Effector memory CD8-positive, alpha-beta T cell (primary cell): ENCODE measurements around the gene SYT7.
A peak's percentile ranks its signal among the peaks of the same experiment; 100 is the strongest.

ENCODE experiments used
- ATAC-seq: fragments of 150-1000 bp; cut with Tn5 transposase; replicated peaks from 2 replicates; pipeline ENCODE4 v1.10.0; 2021; ENCODE audit warnings: mild to moderate bottlenecking, moderate library complexity
- DNase-seq, 3 experiments: peaks; one replicate each; pipeline ENCODE4 v3.0.0; 2021
- H3K27ac Mint-ChIP-seq, 2 donors: one replicate each; pipeline ENCODE4 v1.8.0; 2022; ENCODE audit warnings: mild to moderate bottlenecking in 2 of 2, mixed read lengths in 2 of 2, moderate library complexity in 2 of 2
- H3K27me3 Mint-ChIP-seq, 2 donors: one replicate each; pipeline ENCODE4 v1.8.0; 2022; ENCODE audit warnings: mixed read lengths in 2 of 2
- H3K36me3 Mint-ChIP-seq: one replicate; pipeline ENCODE4 v1.8.0; 2022; ENCODE audit warnings: mild to moderate bottlenecking, moderate library complexity, mixed read lengths; ENCODE audit not compliant: insufficient read depth
- H3K4me1 Mint-ChIP-seq, 2 donors: one replicate each; pipeline ENCODE4 v1.8.0; 2022; ENCODE audit warnings: low read depth in 2 of 2, mixed read lengths in 2 of 2
- H3K4me3 Mint-ChIP-seq, 2 donors: one replicate each; pipeline ENCODE4 v1.8.0; 2022; ENCODE audit warnings: mild to moderate bottlenecking in 2 of 2, mixed read lengths in 2 of 2, moderate library complexity in 2 of 2
- H3K9me3 Mint-ChIP-seq, 2 donors: one replicate each; pipeline ENCODE4 v1.8.0; 2022; ENCODE audit warnings: mixed read lengths in 2 of 2

The SYT7 gene

GRCh38 chr11:61569701-61570100 lies 11.2 kb downstream of the SYT7 start:
- peaks cover 0 to 3% of the 10 kb centered on the region in 2 donors for H3K9me3 Mint-ChIP-seq
- H3K27ac Mint-ChIP-seq = no peak overlapping the region
- ATAC-seq (no peak), DNase-seq (no peak)
- H3K4me3 Mint-ChIP-seq = no peak overlapping the region
- peaks cover 72 to 99% of the 10 kb centered on the region in 2 donors for H3K27me3 Mint-ChIP-seq
- H3K36me3 Mint-ChIP-seq = peaks cover 7% of the 10 kb centered on the region
- H3K4me1 Mint-ChIP-seq = peaks cover 0 to 2% of the 10 kb centered on the region in 2 donors

DNA sequence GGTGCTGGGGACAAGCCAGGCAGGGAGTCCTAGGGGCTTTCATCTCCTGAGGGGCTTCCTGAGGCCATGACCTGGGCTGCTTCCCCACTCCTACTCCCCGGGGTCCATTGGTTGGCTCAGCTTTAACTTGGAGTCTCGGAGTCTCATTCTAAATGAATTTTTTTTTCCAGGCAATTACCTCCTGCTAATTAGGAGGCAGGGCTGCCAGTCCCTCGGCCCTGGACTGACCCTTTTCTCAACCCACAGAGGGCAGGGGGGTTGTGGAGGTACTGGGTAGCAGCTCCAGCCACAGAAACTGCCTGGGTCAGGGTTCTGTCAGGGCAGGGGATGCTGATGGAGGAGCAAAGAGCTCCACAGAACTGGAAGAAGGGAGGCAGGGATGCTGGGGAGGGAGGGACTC lies 11.9 kb downstream of the SYT7 start:
- peaks cover 0 to 2% of the 10 kb centered on the region in 2 donors for H3K4me1 Mint-ChIP-seq
- no peak overlapping the region for H3K27ac Mint-ChIP-seq
- H3K36me3 Mint-ChIP-seq = peaks cover 7% of the 10 kb centered on the region
- no peak overlapping the region for H3K4me3 Mint-ChIP-seq
- peaks cover 79 to 100% of the 10 kb centered on the region in 2 donors for H3K27me3 Mint-ChIP-seq
- DNase-seq (no peak), ATAC-seq (no peak)
- peaks cover 0 to 3% of the 10 kb centered on the region in 2 donors for H3K9me3 Mint-ChIP-seq

- peaks cover 79 to 100% of the 10 kb centered on the region in 2 donors for H3K27me3 Mint-ChIP-seq
- DNase-seq (peak; percentile 65 to 77 (median 74)), ATAC-seq (peak; percentile 84)
- H3K9me3 Mint-ChIP-seq = peaks cover 0 to 3% of the 10 kb centered on the region in 2 donors
- no peaks in the 10 kb centered on the region for H3K4me1 Mint-ChIP-seq
- no peak overlapping the region for H3K4me3 Mint-ChIP-seq
- H3K36me3 Mint-ChIP-seq = peaks cover 10% of the 10 kb centered on the region
- no peak overlapping the region for H3K27ac Mint-ChIP-seq
Observed at GRCh38 chr11:61567286-61568061, 13.4 kb downstream of the SYT7 start.

DNA sequence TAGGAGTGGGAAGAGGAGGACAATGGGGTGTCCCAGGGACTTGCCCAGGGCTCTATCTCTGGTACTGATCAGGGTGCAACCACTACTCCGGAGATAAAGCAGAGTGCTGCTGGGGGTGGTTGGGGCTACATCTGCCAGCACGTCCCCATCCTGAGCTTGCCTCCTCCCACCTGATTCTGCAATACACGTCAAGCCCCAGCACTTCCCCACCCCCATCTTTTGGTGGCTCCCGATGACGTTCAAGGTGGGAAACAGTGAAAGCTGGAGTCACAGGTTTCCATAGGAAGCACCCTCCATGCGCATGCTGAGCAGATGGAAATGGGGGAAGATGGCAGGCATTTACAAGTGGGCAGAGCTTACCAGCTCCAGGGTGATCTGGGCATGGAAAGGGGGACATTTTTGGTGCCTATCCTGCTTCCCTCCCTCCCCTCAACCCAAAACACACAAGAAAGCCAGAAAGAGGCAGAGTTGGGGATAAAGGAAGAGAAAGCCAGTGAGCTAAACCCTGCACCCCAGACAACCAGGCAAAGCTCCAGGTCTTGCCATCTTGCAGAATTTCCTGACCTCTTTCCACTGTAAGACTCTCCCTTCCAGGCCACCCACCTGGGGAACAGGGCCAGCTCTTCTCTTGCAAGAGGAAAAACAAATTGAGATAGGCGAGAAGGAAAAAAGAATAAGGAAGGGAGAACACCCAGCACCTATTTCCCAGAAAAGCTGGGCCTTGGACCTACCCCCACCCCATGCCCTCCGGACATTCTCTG lies 15.8 kb downstream of the SYT7 start:
- Mint-ChIP-seq H3K4me1 (no peaks in the 10 kb centered on the region), H3K4me3 (no peak overlapping the region), H3K9me3 (peaks cover 0 to 3% of the 10 kb centered on the region in 2 donors), H3K27me3 (peaks cover 63 to 100% of the 10 kb centered on the region in 2 donors), H3K36me3 (peaks cover 10% of the 10 kb centered on the region), H3K27ac (no peak overlapping the region)
- DNase-seq (no peak), ATAC-seq (no peak)

- Mint-ChIP-seq H3K27ac (no peak overlapping the region), H3K9me3 (no peaks in the 10 kb centered on the region), H3K27me3 (peaks cover 73 to 99% of the 10 kb centered on the region in 2 donors), H3K36me3 (peaks cover 3% of the 10 kb centered on the region), H3K4me3 (no peak overlapping the region), H3K4me1 (peaks cover 2 to 3% of the 10 kb centered on the region in 2 donors)
- DNase-seq = no peak
- ATAC-seq = no peak
Observed at GRCh38 chr11:61560751-61561150, 20.1 kb downstream of the SYT7 start.

DNA sequence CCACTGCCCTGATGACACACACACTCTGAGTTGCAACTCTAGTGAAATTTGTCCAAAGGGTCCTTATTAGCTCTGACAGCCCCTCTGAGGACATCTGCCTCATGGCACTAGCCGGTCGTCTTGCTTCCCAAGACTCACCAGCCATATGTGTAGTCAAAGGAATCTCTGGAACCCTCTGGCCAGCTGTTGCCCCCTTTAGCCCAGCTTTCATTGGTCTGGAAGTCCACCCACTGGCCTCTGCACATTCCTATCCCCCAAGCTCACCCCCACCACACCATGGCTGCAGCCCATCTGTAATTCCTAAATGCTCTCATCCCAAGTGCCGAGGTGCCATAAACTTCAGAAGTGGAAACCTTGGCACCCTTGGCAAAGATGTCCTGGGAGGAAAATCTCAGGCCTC lies 24.3 kb downstream of the SYT7 start:
- no peaks in the 10 kb centered on the region for H3K9me3 Mint-ChIP-seq
- ATAC-seq = no peak
- H3K4me3 Mint-ChIP-seq = no peak overlapping the region
- H3K27me3 Mint-ChIP-seq = peaks cover 70 to 99% of the 10 kb centered on the region in 2 donors
- DNase-seq = no peak
- peaks cover 10 to 13% of the 10 kb centered on the region in 2 donors for H3K4me1 Mint-ChIP-seq
- H3K36me3 Mint-ChIP-seq = no peaks in the 10 kb centered on the region
- H3K27ac Mint-ChIP-seq = no peak overlapping the region

DNA sequence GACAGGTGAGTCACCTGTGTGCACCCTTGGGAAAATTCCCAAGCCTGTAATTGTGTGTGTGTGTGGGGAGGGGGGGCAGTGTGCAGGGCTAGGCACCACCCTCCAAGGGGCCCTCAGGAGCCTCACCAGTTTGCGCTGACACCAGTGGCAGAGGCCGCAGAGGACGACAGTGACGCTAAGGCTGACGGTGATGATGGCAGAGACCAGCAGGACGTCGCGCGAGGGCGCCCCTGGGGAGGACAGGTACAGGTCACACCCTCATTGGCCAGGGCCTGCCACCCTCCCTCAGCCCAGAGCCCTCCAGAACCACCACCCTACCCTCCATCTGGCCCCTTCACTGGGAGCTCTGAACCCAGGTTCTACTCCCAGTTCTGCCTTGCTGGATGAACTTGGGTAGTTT lies 24.9 kb downstream of the SYT7 start:
- ATAC-seq (no peak), DNase-seq (no peak)
- Mint-ChIP-seq H3K4me3 (no peak overlapping the region), H3K36me3 (no peaks in the 10 kb centered on the region), H3K27me3 (peaks cover 72 to 99% of the 10 kb centered on the region in 2 donors), H3K4me1 (peaks cover 10 to 13% of the 10 kb centered on the region in 2 donors), H3K9me3 (no peaks in the 10 kb centered on the region), H3K27ac (no peak overlapping the region)

- Mint-ChIP-seq H3K9me3 (no peaks in the 10 kb centered on the region), H3K36me3 (no peaks in the 10 kb centered on the region), H3K4me3 (no peak overlapping the region), H3K4me1 (peaks cover 10 to 13% of the 10 kb centered on the region in 2 donors), H3K27me3 (peaks cover 76 to 99% of the 10 kb centered on the region in 2 donors), H3K27ac (no peak overlapping the region)
- ATAC-seq (no peak), DNase-seq (no peak)
Observed at GRCh38 chr11:61555051-61555969, 25.6 kb downstream of the SYT7 start.

DNA sequence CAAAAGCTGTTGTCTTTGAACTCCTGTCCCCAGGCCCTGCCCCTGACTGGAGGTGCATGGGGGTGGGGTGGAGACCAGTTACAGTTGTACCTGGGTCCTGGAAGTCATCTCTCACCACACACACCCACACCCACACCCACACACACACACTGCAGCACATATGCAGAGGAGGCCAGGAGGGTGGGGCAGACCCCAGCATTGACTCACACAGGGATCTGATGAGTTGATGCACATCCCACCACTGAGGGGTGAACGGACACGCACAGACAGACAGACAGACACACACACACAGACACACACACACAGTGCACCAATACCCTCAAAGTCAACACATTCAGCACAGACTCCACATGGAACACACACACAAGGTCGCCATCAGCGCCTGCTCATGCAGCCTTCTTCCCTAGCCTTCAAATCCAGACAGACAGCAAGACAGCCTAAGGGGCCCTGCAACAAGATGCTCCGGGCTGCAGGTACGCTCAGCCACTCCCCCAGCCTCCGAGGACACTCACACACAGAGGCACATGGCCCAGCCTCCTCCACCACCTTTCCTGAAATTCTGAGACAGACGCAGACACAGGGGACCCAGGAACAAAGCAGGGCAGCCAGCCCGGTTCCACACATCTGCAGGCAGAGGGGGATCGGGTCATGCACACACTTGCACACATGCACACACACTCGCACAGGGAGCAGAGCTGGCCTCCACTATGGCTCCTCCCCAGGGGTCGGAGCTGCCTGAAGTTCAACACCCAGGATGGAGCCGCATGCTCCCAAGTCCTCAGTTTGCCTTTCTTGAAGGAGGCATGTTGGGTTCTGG lies 26.5 kb downstream of the SYT7 start:
- no peak overlapping the region for H3K4me3 Mint-ChIP-seq
- no peak for DNase-seq
- no peak for ATAC-seq
- H3K4me1 Mint-ChIP-seq = peaks cover 10 to 13% of the 10 kb centered on the region in 2 donors
- peaks cover 77 to 99% of the 10 kb centered on the region in 2 donors for H3K27me3 Mint-ChIP-seq
- H3K36me3 Mint-ChIP-seq = no peaks in the 10 kb centered on the region
- no peaks in the 10 kb centered on the region for H3K9me3 Mint-ChIP-seq
- no peak overlapping the region for H3K27ac Mint-ChIP-seq

- Mint-ChIP-seq H3K27me3 (peaks cover 71 to 99% of the 10 kb centered on the region in 2 donors), H3K27ac (no peak overlapping the region), H3K4me1 (peaks cover 10 to 13% of the 10 kb centered on the region in 2 donors), H3K4me3 (no peak overlapping the region), H3K36me3 (no peaks in the 10 kb centered on the region), H3K9me3 (no peaks in the 10 kb centered on the region)
- ATAC-seq (no peak), DNase-seq (no peak)
Observed at GRCh38 chr11:61553373-61554171, 27.3 kb downstream of the SYT7 start.

DNA sequence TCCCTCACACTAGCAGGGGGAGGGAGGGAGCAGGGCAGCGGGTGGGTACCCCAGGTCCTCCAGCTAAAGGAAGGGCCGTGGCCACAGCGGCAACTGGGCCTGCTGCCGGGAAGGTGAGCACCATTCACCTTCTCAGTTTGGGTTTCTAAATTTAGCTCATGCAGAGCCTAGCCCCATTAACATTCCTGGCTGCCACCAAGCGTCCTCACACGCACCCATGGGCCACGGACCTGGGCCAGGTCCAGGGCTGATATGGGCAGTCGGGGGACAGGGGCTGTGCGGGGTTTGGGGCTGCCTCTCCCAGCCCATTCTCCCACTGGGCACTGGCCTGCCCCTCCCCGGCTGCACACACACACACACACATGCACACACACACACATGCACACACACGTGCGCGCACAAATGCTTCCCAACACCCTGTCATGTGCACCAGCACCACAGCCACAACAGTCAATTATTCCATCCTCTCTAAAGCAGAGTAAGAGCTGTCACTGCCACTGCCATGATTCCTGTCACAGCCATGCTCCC lies 28.7 kb downstream of the SYT7 start:
- H3K4me3 Mint-ChIP-seq = no peak overlapping the region
- H3K4me1 Mint-ChIP-seq = peaks cover 10 to 13% of the 10 kb centered on the region in 2 donors
- no peaks in the 10 kb centered on the region for H3K9me3 Mint-ChIP-seq
- peaks cover 75 to 100% of the 10 kb centered on the region in 2 donors for H3K27me3 Mint-ChIP-seq
- H3K36me3 Mint-ChIP-seq = no peaks in the 10 kb centered on the region
- ATAC-seq (no peak), DNase-seq (no peak)
- H3K27ac Mint-ChIP-seq = no peak overlapping the region

- Mint-ChIP-seq H3K27ac (no peak overlapping the region), H3K9me3 (no peaks in the 10 kb centered on the region)
Observed at GRCh38 chr11:61551634-61552033, 29.2 kb downstream of the SYT7 start.

More at GRCh38 chr11:61551634-61552033, 29.2 kb downstream of the SYT7 start:
- H3K4me3 Mint-ChIP-seq = no peak overlapping the region
- peaks cover 10 to 13% of the 10 kb centered on the region in 2 donors for H3K4me1 Mint-ChIP-seq
- H3K27me3 Mint-ChIP-seq = peaks cover 72 to 98% of the 10 kb centered on the region in 2 donors
- no peak for DNase-seq
- no peak for ATAC-seq
- no peaks in the 10 kb centered on the region for H3K36me3 Mint-ChIP-seq
